Gastroesophageal sphincter (tissue), 3 donors: ENCODE measurements around the gene GADL1.

Experiments
- EP300 ChIP-seq: sonication (generic); formaldehyde crosslinking; IDR thresholded peaks from one replicate; pipeline ENCODE4 v1.6.1; 2017; ENCODE audit warnings: antibody characterized with exemption, mild to moderate bottlenecking
- POLR2A ChIP-seq, 2 donors: fragments of 450-650 bp; IDR thresholded peaks; one replicate each; pipeline ENCODE4 v1.6.1; 2017; ENCODE audit warnings: antibody characterized with exemption in 2 of 2, mild to moderate bottlenecking in 2 of 2, moderate library complexity in 1 of 2
- POLR2AphosphoS5 ChIP-seq: sonication (generic); formaldehyde crosslinking; IDR thresholded peaks from one replicate; pipeline ENCODE4 v1.6.1; 2017; ENCODE audit warnings: antibody characterized with exemption
- TF ChIP-seq, protein P1 (sequence below), 4 experiments: fragments of 200-600 bp in 2 of 4; fragments of 450-650 bp in 2 of 4; sonication (generic) in 1 of 4; IDR thresholded peaks; one replicate each; pipeline ENCODE4 v1.5.1; 2017 to 2019; ENCODE audit warnings: antibody characterized with exemption in 4 of 4, mild to moderate bottlenecking in 2 of 4, moderate library complexity in 2 of 4

DNA sequence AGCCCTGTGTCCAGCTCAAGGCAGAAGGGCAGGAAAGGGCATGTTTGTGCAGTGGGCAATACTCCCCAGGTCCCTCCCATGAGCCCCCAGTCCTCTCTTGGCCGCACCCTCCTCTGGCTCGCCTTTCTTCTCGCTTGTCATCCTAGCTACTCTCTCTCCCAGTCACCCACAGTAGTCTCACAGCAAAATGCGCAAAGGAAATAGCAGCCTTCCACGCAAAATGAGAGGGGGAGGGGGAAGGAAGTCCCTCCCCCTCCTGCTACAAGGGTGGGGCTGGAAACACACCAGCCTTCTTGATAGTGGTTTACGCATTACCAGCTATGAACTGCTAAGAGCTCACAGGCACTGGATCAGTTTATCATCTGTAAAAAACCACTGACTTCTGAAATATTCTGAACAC lies 83.8 kb downstream of the GADL1 start:
- TF ChIP-seq POLR2A (IDR thresholded peaks at IDR 0.05) (no peak), EP300 (no peak), POLR2AphosphoS5 (peak; percentile 19)
- TF ChIP-seq, protein P1, sequence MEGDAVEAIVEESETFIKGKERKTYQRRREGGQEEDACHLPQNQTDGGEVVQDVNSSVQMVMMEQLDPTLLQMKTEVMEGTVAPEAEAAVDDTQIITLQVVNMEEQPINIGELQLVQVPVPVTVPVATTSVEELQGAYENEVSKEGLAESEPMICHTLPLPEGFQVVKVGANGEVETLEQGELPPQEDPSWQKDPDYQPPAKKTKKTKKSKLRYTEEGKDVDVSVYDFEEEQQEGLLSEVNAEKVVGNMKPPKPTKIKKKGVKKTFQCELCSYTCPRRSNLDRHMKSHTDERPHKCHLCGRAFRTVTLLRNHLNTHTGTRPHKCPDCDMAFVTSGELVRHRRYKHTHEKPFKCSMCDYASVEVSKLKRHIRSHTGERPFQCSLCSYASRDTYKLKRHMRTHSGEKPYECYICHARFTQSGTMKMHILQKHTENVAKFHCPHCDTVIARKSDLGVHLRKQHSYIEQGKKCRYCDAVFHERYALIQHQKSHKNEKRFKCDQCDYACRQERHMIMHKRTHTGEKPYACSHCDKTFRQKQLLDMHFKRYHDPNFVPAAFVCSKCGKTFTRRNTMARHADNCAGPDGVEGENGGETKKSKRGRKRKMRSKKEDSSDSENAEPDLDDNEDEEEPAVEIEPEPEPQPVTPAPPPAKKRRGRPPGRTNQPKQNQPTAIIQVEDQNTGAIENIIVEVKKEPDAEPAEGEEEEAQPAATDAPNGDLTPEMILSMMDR (IDR thresholded peaks at IDR 0.05), result no peak
